Muscle of back (tissue), 11 donors: ENCODE measurements around the gene ORAI1. TPM values are rescaled to one million over a fixed set of nuclear protein-coding genes. Genes with fewer than 3 reads are reported as not detected.
A peak's percentile ranks its signal among the peaks of the same experiment; 100 is the strongest.
"Not testable (repeated sequence)": the region's sequence is repeated elsewhere in the genome, so short reads cannot be mapped to it uniquely, and the experiment has no call there.

ENCODE experiments used
- DNase-seq, 3 donors: peaks; one replicate each; pipeline versions ENCODE4 v3.0.0 to v3.0.0-alpha.2; 2013
- polyA plus RNA-seq, 10 donors: library from polyadenylated mRNA; unstranded; fragments of 120-200 nt; gene quantifications; one replicate each; pipeline ENCODE4 v1.2.1, GENCODE V29; 2013; ENCODE audit not compliant: insufficient read length in 10 of 10

The ORAI1 gene
- polyA plus RNA-seq, 10 donors: 23.8 to 42.1 (median 35.7) TPM

- DNase-seq: peak in 1 of 3 donors; percentile 34
These were observed 25.5 kb upstream of the ORAI1 start for GRCh38 chr12:121600702-121601336.

- DNase-seq: no peak
These were observed 23.6 kb upstream of the ORAI1 start for GRCh38 chr12:121602766-121603165.

- DNase-seq: no peak
These were observed 22.7 kb upstream of the ORAI1 start for GRCh38 chr12:121603581-121603980.

GRCh38 chr12:121608301-121608700 is 18.0 kb upstream of the ORAI1 start:
- no peak for DNase-seq

GRCh38 chr12:121610239-121611149 is 15.8 kb upstream of the ORAI1 start:
- DNase-seq: peak in 1 of 3 donors; percentile 27

- no peak for DNase-seq
These were observed 15.0 kb upstream of the ORAI1 start for GRCh38 chr12:121611306-121611705.

- DNase-seq: no peak
These were observed 12.9 kb upstream of the ORAI1 start for GRCh38 chr12:121613462-121613861.

GRCh38 chr12:121614872-121615467 is 11.4 kb upstream of the ORAI1 start:
- DNase-seq: no peak

- no peak for DNase-seq
These were observed 7.6 kb upstream of the ORAI1 start for GRCh38 chr12:121618659-121619233.

GRCh38 chr12:121620333-121620891 is 5.9 kb upstream of the ORAI1 start:
- no peak for DNase-seq

- DNase-seq: peak in 2 of 3 donors; percentile 61 to 89
These were observed 717 bp downstream of the ORAI1 start for GRCh38 chr12:121626853-121627640.

- DNase-seq: no peak
These were observed 1.7 kb downstream of the ORAI1 start for GRCh38 chr12:121628037-121628436.

GRCh38 chr12:121628536-121628935 is 2.2 kb downstream of the ORAI1 start:
- DNase-seq: no peak

GRCh38 chr12:121630791-121631355 is 4.5 kb downstream of the ORAI1 start:
- no peak for DNase-seq

GRCh38 chr12:121632069-121632970 is 6.0 kb downstream of the ORAI1 start:
- no peak for DNase-seq

GRCh38 chr12:121633833-121634196 is 7.5 kb downstream of the ORAI1 start:
- not testable (repeated sequence) for DNase-seq

GRCh38 chr12:121634836-121635235 is 8.5 kb downstream of the ORAI1 start:
- DNase-seq: no peak

- no peak for DNase-seq
These were observed 11.0 kb downstream of the ORAI1 start for GRCh38 chr12:121637231-121637914.
